ENCODE data around the gene ZNF385C. TPM values are rescaled to one million over a fixed set of nuclear protein-coding genes. Genes with fewer than 3 reads are reported as not detected.

ZNF385C gene
- total RNA-seq, 1 experiment from 2014 or later: 1.7 TPM

DNA sequence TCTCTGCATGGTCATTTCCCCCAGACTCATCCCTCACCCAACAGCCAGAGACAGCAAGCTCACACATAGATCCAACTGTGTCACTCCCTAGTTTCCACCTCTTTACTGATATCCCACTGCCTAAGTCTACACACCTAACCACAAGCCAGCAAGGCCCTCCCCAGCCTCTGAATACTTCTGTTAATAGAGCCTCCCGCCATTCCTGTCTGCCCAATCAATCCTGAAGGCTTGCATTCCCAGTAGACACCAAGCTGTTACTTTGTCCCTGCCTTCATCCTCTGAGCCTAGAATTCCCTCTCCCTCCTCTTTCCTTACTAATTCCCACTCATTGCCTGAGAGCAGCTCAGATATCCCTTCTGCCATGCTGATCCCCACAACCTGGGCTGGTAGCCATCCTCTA lies 52.6 kb downstream of the ZNF385C start:
- POLR2A ChIA-PET (ENCODE audit: unreplicated experiment): no interaction called here
- TF ChIP-seq, protein P1, sequence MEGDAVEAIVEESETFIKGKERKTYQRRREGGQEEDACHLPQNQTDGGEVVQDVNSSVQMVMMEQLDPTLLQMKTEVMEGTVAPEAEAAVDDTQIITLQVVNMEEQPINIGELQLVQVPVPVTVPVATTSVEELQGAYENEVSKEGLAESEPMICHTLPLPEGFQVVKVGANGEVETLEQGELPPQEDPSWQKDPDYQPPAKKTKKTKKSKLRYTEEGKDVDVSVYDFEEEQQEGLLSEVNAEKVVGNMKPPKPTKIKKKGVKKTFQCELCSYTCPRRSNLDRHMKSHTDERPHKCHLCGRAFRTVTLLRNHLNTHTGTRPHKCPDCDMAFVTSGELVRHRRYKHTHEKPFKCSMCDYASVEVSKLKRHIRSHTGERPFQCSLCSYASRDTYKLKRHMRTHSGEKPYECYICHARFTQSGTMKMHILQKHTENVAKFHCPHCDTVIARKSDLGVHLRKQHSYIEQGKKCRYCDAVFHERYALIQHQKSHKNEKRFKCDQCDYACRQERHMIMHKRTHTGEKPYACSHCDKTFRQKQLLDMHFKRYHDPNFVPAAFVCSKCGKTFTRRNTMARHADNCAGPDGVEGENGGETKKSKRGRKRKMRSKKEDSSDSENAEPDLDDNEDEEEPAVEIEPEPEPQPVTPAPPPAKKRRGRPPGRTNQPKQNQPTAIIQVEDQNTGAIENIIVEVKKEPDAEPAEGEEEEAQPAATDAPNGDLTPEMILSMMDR (conservative IDR thresholded peaks at IDR 0.05): no peak
- TF ChIP-seq EZH2 (IDR thresholded peaks at IDR 0.05; ENCODE audit: low read depth): no peak
- Histone ChIP-seq H3K4me3 (no peak overlapping the region), H3K4me2 (no peak overlapping the region), H3K27ac (no peak overlapping the region), H3K36me3 (ENCODE audit: low read depth) (no peaks in the 10 kb centered on the region), H3K9me2 (ENCODE audit: insufficient read depth) (no peaks in the 10 kb centered on the region), H3K9me3 (ENCODE audit: insufficient read depth, low read depth) (no peaks in the 10 kb centered on the region), H3K27me3 (ENCODE audit: insufficient read depth, low read depth) (no peaks in the 10 kb centered on the region), H3K4me1 (replicated peaks; ENCODE audit: insufficient read depth) (0 out of 2 replicates have a peak, but pooled peaks cover under 1% of the 10 kb centered on the region), H4K20me1 (ENCODE audit: insufficient read depth) (no peaks in the 10 kb centered on the region), H3K79me2 (ENCODE audit: low read depth) (no peaks in the 10 kb centered on the region), H3F3A (ENCODE audit: insufficient read depth, low read depth) (no peaks in the 10 kb centered on the region), H2AFZ (no peak overlapping the region)
- intact Hi-C loops (cut with micrococcal nuclease; ENCODE audit: unreplicated experiment): no loop called here
- DNase-seq: no peak
- CTCF ChIA-PET: no interaction called here
- no TSS peak for BruUV-seq (replicated peaks)

DNA sequence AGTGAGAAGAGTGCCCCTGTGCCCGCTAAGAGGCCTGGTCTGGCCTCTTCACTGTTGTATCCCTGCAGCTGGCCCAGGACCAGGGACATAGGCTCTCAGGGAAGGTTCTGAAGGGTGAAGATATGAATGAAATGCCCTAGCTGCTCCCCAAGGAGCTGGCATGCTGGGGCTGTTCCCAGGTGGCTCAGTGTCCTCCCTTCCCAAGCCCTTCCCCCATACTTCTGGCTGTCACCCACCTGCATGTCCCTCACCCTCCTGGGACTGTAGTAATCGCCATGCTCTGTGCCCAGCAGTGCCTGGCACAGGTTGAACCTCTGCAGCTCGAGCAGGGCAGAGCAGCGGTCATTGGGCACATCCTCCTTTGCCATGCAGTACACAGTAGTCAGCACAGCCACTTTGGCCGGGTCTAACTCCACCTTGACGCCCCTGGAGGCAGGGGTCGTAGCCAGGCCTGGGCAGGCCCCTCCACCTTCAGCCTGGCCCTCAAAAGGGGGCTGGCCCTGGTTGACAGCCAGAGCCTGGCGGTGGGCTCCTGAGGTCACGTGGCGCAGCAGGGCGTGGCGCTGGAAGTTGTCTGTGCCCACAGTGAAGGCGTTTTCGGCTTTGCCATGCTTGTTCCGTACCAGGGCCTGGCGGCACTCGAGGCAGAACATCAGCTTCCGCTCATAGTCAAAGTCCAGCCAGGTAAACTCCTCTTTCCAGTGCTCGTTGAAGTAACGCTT lies 55.5 kb downstream of the ZNF385C start:
- Histone ChIP-seq H3K79me2 (ENCODE audit: low read depth) (no peaks in the 10 kb centered on the region), H3K27me3 (ENCODE audit: insufficient read depth, low read depth) (no peaks in the 10 kb centered on the region), H3F3A (ENCODE audit: insufficient read depth, low read depth) (no peaks in the 10 kb centered on the region), H3K4me3 (no peak overlapping the region), H4K20me1 (ENCODE audit: insufficient read depth) (no peaks in the 10 kb centered on the region), H3K4me1 (replicated peaks; ENCODE audit: insufficient read depth) (no peaks in the 10 kb centered on the region), H3K4me2 (no peak overlapping the region), H3K9me3 (ENCODE audit: insufficient read depth, low read depth) (no peaks in the 10 kb centered on the region), H3K27ac (no peak overlapping the region), H3K36me3 (ENCODE audit: low read depth) (no peaks in the 10 kb centered on the region), H3K9me2 (ENCODE audit: insufficient read depth) (no peaks in the 10 kb centered on the region), H2AFZ (no peak overlapping the region)
- ChIA-PET CTCF (no interaction called here), POLR2A (ENCODE audit: unreplicated experiment) (no interaction called here)
- intact Hi-C loops (cut with micrococcal nuclease; ENCODE audit: unreplicated experiment): no loop called here
- TF ChIP-seq, protein P1 (conservative IDR thresholded peaks at IDR 0.05): no peak
- TF ChIP-seq EZH2 (IDR thresholded peaks at IDR 0.05; ENCODE audit: low read depth): no peak
- no peak for DNase-seq
- no TSS peak for BruUV-seq (replicated peaks)

GRCh38 chr17:42041619-42042018 lies 56.7 kb downstream of the ZNF385C start:
- Histone ChIP-seq H3K27ac (no peak overlapping the region), H3K9me2 (ENCODE audit: insufficient read depth) (no peaks in the 10 kb centered on the region), H4K20me1 (ENCODE audit: insufficient read depth) (no peaks in the 10 kb centered on the region), H3K4me3 (no peak overlapping the region), H3K4me2 (no peak overlapping the region), H3K4me1 (replicated peaks; ENCODE audit: insufficient read depth) (no peaks in the 10 kb centered on the region), H3K9me3 (ENCODE audit: insufficient read depth, low read depth) (no peaks in the 10 kb centered on the region), H3F3A (ENCODE audit: insufficient read depth, low read depth) (no peaks in the 10 kb centered on the region), H3K79me2 (ENCODE audit: low read depth) (no peaks in the 10 kb centered on the region), H3K36me3 (ENCODE audit: low read depth) (no peaks in the 10 kb centered on the region), H2AFZ (no peak overlapping the region), H3K27me3 (ENCODE audit: insufficient read depth, low read depth) (no peaks in the 10 kb centered on the region)
- ChIA-PET CTCF (no interaction called here), POLR2A (ENCODE audit: unreplicated experiment) (no interaction called here)
- TF ChIP-seq, protein P1 (conservative IDR thresholded peaks at IDR 0.05): no peak
- no peak for TF ChIP-seq EZH2 (IDR thresholded peaks at IDR 0.05; ENCODE audit: low read depth)
- BruUV-seq (replicated peaks): no TSS peak
- intact Hi-C loops (cut with micrococcal nuclease; ENCODE audit: unreplicated experiment): no loop called here
- no peak for DNase-seq

Data from PC-9 (cell line).